NCI-H1092 treated with DMSO at 0.1 percent for 48 hours (cell line): ENCODE measurements around the gene TMPRSS6.

Source experiments
- DNase-seq: peaks from one replicate; lab custom pipeline; 2025; lab: John Stamatoyannopoulos, UW

TMPRSS6 gene

DNA sequence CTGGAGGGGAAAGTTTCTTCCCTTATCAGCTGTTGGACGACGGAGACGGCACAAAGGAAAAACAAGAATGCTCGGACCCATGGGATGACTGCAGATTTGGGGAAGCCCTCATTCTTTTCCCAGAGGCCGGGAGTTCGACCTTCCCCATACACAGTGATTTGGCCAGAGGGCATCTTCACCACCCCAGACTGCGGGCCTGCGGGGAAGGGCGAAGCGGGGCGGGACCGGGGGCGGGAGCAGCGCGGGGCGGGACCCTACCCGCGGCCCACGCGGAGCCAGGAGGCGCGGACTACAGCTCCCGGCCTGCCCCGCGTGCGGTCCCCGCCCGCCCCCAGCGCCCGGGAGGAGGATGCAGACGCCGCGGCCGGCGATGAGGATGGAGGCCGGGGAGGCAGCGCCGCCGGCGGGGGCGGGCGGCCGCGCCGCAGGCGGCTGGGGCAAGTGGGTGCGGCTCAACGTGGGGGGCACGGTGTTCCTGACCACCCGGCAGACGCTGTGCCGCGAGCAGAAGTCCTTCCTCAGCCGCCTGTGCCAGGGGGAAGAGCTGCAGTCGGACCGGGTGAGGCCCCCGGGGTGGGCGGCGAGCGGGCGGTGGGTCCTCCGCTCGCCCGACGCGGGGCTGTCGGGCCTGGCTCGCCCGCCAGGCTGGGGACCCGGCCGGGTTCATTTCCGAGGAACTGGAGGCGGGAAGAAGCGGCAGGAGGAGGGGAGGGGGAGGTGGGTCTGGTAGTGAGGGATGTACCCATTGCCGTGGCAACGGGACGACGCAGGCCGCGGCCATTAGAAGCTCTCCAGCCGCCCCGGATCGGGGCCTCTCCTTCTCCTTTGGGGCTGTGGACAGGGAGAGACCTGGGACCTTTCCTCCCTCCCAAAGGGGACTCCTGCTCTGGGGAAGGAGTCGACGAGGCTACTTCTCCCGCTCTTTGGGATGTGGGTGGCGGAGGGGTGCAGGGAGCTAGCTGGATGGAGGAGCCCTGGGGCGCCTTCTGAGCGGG lies 57.8 kb downstream of the TMPRSS6 start, which contains the start of gene KCTD17:
KCTD17 (plus strand) TSS at position 352 of the 995 bp plus-strand sequence; CDS start at position 371, 19 bp downstream.
- peak; percentile 14 for DNase-seq

DNA sequence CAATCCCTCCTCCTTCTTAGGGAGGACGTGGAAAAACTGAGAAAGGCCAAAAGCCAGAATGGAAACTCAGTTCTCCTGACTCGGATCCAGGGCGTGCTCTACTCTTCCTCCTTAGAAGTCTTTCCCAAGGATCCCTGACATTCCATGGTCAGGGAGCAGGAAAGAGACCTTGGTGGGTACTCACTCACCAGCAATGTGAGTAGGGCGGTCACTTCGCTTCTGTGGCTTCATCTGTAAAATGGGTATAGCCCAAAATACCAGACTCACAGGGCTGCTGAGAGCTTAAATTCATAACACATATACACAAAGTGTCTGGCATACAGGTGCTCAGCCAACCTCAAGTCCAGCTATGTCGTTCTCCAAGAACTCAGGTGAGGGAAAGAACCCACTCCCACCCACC lies 58.6 kb downstream of the TMPRSS6 start:
- no peak for DNase-seq

DNA sequence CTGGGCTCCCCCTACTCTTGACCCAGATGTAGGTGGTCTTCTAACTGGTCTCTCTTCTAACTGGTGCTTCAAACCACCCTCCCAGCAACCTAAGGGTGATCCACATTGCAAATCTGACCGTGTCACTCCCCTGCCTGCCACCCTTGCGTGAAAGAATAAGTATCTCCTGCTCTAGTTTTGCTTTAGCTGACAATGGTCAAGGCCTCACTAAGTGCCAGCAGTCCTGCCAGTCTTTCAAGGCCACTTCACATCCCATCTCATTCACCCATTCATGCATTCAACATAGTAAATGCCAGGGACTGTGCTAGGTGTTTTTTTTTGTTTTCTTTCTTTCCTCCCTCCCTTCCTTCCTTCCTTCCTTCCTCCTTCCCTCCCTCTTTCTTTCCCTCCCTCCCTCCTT lies 60.3 kb downstream of the TMPRSS6 start:
- no peak for DNase-seq

DNA sequence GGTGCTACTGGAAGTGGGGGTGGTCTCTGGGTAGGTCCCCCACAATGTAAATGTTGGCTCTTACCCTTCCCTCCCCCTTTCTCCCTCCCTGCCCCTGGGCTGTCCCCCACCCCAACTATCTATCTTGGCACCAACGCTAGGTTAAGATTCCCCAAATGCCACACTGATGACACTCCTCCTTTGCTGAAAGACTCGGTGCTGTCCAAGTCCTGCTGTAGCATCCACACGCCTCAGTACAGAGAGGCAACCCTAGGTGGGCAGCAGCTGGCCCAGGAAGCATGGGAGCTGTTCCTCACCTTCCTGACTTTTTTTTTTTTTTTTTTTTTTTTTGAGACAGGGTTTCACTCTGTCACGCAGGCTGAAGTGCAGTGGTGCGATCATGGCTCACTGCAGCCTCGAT lies 61.4 kb downstream of the TMPRSS6 start:
- DNase-seq: no peak

DNA sequence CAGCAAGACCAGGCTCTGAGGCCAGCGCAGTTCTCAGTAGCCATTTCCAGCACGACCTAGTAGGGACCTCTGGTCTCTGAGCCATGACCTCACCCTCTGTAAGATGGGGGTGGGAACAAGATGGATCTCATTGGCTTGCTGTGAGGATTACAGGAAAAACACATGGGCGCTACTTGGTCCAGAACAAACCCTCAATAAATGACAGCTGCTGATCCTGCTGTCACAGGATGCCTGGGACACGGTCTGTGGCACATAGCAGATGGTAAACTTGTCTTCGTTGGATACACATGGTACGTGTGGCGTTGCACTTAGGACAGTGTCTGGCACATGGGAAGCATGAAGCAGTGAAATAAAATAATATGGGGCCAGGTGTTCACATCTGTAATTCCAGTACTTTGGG lies 62.5 kb downstream of the TMPRSS6 start:
- DNase-seq: no peak

DNA sequence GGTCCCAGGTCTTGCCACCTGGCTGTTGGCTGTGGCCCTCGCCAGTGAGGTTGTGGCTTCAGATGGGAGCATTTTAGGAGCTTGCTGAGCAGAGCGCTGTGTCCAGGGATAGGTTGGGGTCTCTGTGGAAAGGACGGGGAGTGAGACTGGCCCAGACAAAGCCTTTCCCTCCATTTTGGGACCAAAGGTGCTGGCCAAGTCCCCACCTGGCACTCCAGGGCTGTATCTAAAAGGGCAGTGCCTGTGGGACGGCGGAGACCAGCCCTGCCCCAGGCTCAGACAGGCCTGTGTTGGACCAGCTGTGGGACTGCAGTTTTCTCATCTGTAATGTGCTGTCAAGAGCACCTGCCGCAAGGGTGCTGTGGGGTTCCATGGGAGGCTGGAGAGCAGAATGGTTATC lies 62.9 kb downstream of the TMPRSS6 start:
- no peak for DNase-seq

DNA sequence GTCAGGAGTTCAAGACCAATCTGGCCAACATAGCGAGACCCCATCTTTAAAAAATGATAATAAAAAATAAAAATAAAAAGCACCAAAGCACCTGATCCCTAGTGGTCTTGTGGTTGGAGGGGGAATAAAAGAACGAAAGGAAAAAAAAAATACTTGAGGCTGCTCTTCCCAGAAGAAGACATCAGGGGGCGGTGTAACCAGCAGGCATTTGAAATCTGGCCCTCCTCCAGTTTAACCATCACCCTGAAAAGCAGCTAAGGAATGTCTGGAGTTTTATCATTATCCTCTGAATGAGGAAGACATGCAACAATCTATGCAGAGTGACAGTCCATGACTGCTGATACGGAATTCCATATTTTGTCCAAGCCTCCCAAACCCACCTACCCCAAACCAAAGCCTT lies 63.6 kb downstream of the TMPRSS6 start:
- no peak for DNase-seq

DNA sequence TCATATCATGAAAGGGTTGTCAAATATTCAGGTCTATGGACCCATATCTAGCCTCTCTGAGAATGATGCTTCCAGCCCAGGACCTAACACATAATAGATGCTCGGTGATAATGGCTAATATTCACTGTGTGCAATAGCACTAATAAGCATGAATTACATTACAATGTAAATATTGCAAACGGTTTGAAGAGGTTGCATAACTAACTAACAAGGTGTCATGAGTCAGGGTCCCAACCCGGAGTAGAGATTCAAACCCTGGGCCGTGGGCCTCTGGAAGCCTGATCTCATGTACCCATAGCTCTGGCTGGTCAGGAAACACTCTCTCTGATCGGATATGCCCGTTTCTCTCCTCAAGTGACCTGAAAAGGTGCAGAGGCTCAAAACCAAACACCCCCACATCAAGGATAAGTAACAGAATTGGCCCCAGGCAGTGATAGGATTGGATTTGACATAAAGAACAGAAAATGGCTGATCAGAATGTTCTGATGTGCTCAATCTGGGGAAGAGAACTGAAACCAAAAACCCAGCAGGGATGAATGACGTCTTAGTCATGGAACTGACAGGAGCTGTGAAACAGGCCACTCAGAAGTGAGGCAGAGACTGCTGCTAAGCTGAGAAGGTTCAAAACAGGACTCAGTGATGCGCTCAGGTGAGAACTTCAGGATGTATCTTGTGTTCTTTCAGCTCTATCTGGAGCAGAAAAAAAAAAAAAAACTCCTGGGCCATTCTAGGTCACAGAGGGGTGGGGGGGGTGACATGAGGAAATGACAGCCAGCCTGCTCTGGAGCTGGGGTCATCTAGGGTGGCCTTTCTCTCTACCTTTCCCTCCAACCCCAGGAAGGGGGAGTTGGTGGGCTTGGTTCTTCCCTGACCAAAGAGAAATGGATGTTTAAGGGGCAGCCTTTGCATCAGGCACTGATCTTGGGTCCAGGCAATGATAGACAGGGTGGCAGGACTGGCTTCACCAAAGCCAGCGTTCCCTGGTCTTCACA lies 64.6 kb downstream of the TMPRSS6 start:
- no peak for DNase-seq

DNA sequence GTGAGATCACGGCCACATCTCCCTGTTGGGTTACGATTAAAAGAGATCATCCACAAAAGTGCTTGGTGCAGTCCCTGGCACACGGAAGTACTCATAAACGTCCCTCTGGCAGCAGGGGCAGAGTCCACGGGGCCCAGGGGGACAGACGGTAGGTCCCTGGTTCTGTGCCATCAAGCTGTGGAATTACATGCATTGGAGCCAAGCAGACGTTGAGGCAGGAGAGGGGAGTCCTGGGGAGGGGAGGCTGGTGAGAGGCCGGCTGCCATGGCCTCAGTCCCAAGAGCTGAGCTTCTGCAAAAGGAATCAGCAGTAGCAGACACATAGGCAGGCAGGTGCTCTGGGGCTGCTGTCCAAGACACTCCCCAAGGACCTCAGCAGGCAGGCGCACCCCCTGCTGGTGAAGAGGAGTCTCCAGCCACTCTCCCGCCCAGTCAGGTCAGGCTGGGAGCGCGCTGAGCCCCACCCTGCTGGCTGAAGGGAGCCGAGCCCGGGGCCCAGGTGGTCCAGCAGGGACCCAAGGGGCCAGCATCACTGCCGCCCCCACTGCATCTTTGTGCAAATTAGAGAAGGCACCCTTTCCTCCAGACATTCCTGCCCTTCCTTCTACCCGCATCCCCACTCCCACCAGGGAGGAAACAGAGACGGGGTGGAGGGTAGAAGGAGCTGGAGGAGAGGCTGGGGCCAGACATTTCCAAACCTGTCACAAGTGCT lies 65.5 kb downstream of the TMPRSS6 start:
- peak; percentile 80 for DNase-seq

DNA sequence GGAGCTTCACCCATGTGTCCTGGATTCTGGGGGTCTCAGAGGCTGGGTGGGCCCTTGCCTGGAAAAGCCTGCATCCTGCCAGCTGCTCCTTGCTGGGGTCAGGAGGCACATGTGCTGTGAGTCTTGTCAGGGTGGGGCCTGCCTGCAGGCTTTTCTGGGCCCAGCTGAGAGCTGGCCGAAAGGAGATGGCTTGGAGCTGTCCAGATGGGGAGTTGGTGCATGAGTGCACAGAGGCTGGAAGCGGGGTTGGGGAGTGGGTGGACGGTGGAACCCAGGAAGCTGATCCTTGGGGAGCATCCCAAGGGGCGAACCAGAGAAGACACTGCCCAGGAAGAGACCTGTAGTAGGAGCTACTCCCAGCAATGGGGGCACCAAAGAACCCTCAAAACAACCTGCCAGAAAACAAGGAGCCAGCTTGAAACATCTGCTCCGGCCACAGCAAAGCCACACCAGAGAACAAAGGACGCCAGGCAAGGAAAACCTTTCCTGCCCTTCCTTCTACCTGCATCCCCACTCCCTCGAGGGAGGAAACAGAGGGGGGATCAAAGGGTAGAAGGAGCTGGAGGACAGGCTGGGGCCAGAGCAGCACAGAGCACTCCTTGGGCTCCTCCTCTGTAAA lies 66.2 kb downstream of the TMPRSS6 start:
- no peak for DNase-seq

DNA sequence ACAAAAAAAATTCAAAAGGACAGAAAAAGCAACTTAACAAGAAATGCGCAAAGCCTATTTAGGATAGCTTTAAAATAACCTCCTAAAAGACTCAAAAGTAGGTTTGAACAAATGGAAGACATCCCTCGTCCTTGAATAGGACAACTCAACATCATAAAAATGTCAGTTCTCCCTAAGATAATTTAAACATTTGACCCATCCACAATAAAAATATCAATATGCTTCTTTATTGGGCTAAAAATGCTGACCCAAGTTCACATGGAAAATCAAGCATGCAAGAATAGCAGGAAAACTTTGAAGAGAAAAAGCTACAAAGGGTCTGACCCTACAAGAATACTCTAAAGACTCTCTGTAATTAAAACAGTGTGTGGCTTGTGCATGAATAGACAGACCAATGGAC lies 70.0 kb downstream of the TMPRSS6 start:
- no peak for DNase-seq

DNA sequence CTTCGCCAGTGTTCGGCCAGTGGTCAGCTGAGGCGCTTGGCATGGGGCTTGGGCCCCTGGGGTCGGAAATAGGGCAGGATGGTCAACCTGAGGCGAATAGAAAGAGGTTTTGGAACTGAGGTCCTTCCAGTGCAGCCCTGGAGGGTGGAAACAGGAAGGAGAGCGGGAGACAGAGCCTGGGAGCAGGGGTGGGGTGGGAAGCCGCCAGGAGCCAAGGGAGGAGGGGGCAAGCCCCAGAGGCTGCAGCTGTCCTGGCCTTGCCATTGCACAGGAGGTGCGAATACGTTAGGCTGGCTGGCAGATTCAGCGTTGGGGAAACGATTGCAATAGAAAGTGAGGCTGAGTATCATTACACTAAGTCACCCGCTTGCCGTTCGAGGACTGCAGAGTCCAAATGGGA lies 71.8 kb downstream of the TMPRSS6 start:
- DNase-seq: peak; percentile 20

DNA sequence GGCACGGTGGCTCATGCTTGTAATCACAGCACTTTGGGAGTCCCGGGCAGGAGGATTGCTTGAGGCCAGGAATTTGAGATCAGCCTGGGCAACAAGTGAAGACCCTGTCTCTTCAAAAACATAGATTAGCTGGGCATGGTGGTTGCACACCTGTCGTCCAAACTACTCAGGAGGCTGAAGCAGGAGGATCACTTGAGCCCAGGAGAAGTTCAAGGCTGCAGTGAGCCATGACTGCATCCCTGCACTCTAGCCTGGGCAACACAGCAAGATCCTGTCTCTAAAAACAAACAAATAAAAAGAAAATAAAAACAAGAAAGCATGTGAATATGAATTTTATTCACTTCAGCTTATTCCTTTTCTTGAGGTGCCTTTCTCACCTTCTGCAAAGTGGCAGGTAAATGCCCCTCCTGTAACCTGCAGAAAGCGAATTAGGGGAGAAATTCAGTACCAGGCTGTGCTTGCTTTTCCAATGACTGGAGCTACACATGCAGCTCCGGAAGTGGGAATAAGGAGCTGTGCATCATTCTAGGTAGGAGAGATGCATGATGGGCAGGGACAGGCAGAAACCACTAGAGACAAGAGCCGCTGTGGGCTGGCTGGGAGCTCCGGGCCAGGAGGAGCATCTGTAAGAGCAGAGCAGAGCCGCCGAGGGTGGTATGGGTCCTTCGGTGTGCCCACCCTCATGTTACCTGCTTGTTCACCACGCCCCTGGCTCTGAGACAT lies 72.7 kb downstream of the TMPRSS6 start:
- DNase-seq: no peak

DNA sequence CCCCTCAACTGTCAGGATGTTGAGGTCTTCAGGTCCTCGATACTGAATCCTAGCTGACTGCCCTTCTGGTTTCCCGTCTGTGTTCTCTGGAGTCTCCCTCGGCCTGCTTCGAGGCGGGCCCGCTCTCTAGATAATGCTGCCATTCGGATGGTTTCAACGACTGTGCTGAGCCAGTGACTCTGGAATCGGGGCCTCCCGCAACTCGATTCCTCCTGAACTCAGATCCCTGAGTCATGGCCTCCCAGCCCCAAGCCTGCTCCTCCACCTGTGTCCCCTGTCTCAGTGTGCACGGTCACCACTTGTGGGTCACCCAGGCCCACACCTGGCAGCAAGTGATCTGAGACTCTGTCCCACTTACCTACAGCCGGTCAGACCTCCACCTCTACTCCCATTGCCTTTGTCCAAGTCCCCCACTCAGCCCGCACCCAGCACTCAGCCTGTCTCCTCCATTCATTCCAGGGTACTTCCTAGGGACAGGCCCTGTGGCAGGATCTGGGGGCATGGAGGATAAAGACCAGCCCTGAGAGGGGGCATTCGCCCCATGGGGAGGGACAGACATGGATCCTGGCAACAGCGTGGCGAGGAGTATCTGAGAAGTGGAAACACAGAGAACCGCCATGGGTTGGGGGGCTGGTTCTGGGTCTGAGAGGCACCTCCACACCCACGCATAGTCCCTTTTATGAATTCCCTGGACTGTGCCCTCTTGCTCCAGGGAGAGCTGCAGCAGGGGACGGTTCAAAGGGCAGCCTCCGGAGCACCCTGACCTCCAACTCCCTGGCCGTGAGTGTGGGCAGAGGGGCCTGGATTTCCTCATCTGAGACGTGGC lies 75.7 kb downstream of the TMPRSS6 start:
- no peak for DNase-seq

DNA sequence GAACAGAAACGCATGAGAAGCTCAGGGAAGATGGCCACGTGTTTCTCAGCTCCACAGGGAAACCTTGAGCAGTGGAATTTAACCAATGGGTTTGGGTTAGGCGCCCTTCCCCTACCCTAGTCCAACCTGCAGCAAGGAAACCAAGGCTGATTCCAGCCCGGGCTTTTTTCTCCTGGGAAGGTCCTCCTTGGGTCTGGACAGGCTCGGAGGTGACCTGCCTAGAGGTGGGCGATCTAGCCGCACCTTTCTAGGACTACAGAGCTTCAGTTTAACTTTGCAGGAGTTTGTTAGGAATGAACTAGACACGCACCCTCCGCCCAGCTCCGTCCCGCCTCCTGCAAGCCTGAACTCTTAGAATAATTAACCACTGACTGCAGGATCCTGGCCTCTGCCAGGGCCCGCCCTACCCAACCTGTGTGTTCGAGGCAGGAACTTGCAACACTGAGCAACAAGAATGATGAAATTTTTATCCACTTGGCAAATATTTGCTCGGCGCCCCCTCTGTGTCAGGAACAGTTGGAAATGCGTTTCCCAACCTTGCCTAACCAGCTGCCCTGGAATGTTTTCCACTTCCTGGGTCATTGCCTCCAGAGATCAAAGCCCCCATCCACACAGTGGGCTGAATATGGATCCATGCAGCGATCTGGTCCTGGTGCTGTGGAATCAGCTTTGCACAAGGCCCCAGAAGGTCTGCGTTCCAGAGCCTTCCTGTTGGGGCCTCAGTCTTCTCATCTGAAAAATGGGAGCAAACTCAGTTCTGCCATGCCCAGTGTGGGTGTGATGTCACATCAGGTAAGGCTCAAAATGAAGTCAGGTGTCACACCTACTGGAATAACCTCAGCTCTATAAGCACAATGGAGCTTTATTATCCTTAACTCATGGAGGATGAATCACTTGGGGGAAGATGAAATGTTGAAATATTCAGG lies 76.7 kb downstream of the TMPRSS6 start:
- DNase-seq: no peak

DNA sequence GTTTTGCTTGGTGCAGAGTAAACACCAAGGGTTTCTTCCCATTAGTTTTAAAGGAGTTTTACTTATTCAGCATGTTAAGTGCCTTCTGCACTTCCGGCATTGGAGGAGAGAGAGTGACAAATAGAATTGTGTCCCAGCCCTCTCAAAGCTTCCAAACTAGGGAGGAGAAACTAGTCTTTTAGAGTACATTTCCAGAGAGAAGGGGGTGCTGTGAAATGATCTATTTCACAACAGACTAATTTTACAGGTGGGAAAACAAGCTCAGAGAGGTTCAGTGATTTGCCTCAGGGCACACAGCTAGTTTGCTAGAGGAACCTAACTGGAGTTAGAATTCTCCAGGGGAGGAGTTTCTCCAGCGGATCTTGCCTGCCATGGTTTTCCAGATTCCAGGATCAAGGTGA lies 77.4 kb downstream of the TMPRSS6 start:
- DNase-seq: no peak

DNA sequence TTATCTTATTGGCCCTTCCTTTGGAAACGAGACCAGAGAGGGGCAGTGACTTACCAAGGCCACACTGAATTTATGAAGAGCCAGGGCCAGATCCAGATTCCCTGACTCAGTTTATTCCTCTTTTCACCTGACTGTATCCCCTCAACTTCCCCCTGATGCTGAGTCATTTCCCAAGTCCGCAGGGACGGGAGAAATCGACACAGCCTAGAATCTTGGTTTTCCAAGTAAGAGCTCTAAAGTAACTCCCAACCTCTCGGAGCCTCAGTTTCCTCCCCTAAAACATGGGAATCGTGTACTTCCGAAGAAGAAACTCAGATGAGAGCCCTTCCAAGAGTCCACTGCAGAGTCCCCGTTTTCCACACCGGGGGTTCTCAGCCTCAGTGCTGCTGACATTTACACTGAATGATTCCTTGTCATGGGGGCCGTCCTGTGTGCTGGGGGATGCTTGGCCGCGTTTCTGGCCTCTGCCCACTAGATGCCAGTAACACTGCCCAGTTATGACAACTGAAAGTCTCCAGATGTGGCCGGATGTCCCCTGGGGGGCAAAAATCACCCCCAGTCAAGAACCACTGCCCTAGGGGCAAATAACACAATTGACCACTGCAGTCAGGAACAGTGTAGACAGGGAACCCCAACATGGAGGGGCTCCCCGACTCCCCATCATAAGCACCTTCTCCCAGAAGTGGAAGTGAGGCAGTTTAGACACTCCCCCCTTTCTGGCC lies 78.8 kb downstream of the TMPRSS6 start:
- DNase-seq: no peak
